Endodermal cell (in vitro differentiated cells): ENCODE results near the gene GPC6. TPM values are rescaled to one million over a fixed set of nuclear protein-coding genes. Genes with fewer than 3 reads are reported as not detected.

Experiments used
- DNase-seq: peaks from one replicate; pipeline ENCODE4 v3.0.0-alpha.2; 2017
- H3K27ac ChIP-seq: 2 replicates; pipeline ENCODE4 v1.5.1; 2013; ENCODE audit warnings: mild to moderate bottlenecking, low read depth, low read length, moderate library complexity
- H3K27me3 ChIP-seq: 2 replicates; pipeline ENCODE4 v1.6.1; 2013; ENCODE audit warnings: mild to moderate bottlenecking, low read length, moderate library complexity; ENCODE audit not compliant: insufficient read depth, control insufficient read depth, poor library complexity, severe bottlenecking
- H3K36me3 ChIP-seq: 2 replicates; pipeline ENCODE4 v1.7.0; 2013; ENCODE audit warnings: mild to moderate bottlenecking, low read length, moderate library complexity; ENCODE audit not compliant: control insufficient read depth, insufficient read depth
- H3K4me1 ChIP-seq: one replicate; pipeline ENCODE4 v1.7.0; 2013; ENCODE audit warnings: low read length; ENCODE audit not compliant: control insufficient read depth, insufficient read depth
- H3K4me3 ChIP-seq: 2 replicates; pipeline ENCODE4 v1.5.1; 2013; ENCODE audit warnings: mild to moderate bottlenecking, low read length, moderate library complexity
- H3K9ac ChIP-seq: 2 replicates; pipeline ENCODE4 v1.6.1; 2013; ENCODE audit warnings: mild to moderate bottlenecking, low read length, moderate library complexity; ENCODE audit not compliant: poor library complexity, severe bottlenecking; ENCODE audit errors: extremely low read depth
- H3K9me3 ChIP-seq: 2 replicates; pipeline ENCODE4 v1.6.1; 2013; ENCODE audit warnings: mild to moderate bottlenecking, low read length, moderate library complexity; ENCODE audit not compliant: control insufficient read depth
- H3K27ac Mint-ChIP-seq: 2 replicates; pipeline ENCODE4 v1.8.0; 2020; ENCODE audit warnings: mixed read lengths
- H3K27me3 Mint-ChIP-seq: 2 replicates; pipeline ENCODE4 v1.8.0; 2021; ENCODE audit warnings: mild to moderate bottlenecking, mixed read lengths; ENCODE audit not compliant: insufficient read depth
- H3K36me3 Mint-ChIP-seq: 2 replicates; pipeline ENCODE4 v1.8.0; 2020; ENCODE audit warnings: low read depth, mixed read lengths
- H3K4me1 Mint-ChIP-seq: 2 replicates; pipeline ENCODE4 v1.8.0; 2020; ENCODE audit warnings: mixed read lengths
- H3K4me3 Mint-ChIP-seq: 2 replicates; pipeline ENCODE4 v1.8.0; 2020; ENCODE audit warnings: mild to moderate bottlenecking, moderate library complexity, mixed read lengths
- H3K9me3 Mint-ChIP-seq: 2 replicates; pipeline ENCODE4 v1.8.0; 2020; ENCODE audit warnings: mild to moderate bottlenecking, mixed read lengths
- CTCF ChIP-seq: fragments of 200-600 bp; sonication (generic); conservative IDR thresholded peaks from 2 replicates; pipeline ENCODE4 v1.5.0; 2021; ENCODE audit warnings: antibody characterized with exemption, mild to moderate bottlenecking
- WGBS, 2 experiments: methylation state at CpG; one replicate each; pipeline versions ENCODE4 v1.1.5 to v1.1.7; 2013; ENCODE audit warnings: missing lambda C conversion rate in 2 of 2, mixed read lengths in 1 of 2; ENCODE audit not compliant: insufficient coverage in 1 of 2, insufficient read length in 1 of 2; 5-methylcytosine and 5-hydroxymethylcytosine counted together
- total RNA-seq, 2 donors: library from RNA; stranded (reverse); fragmentation: NEBNext Ultra II Directional in 1 of 2; extraction: Animal tissue kit (Norgen Biotek cat#: 25700) in 1 of 2; gene quantifications; 2 replicates in 1 of 2; 3 replicates in 1 of 2; pipeline ENCODE4 v1.2.1, GENCODE V29; 2021

Gene GPC6
- total RNA-seq, 2 donors from 2014 or later: 69.6 to 80.4 TPM

- peaks cover 12% of the 10 kb centered on the region for H3K9me3 ChIP-seq
- Mint-ChIP-seq H3K4me1 (peaks cover 8% of the 10 kb centered on the region), H3K9me3 (peaks cover 7% of the 10 kb centered on the region), H3K27me3 (no peaks in the 10 kb centered on the region), H3K27ac (no peak overlapping the region), H3K36me3 (peaks cover 5% of the 10 kb centered on the region), H3K4me3 (no peak overlapping the region)
- H3K4me3 ChIP-seq: no peak overlapping the region
- no peak for DNase-seq
- no peaks in the 10 kb centered on the region for H3K36me3 ChIP-seq
- no peak overlapping the region for H3K27ac ChIP-seq
- TF ChIP-seq CTCF: no peak
- no peaks in the 10 kb centered on the region for H3K4me1 ChIP-seq
- no peak overlapping the region for H3K9ac ChIP-seq
- H3K27me3 ChIP-seq: no peaks in the 10 kb centered on the region
- WGBS, 2 experiments: 97% methylated on average over 5 of the region's 5 CpGs; no CpG with 5 or more reads in 1 of the 2 experiments
Observed at GRCh38 chr13:93982179-93982918, 755.7 kb downstream of the GPC6 start.

DNA sequence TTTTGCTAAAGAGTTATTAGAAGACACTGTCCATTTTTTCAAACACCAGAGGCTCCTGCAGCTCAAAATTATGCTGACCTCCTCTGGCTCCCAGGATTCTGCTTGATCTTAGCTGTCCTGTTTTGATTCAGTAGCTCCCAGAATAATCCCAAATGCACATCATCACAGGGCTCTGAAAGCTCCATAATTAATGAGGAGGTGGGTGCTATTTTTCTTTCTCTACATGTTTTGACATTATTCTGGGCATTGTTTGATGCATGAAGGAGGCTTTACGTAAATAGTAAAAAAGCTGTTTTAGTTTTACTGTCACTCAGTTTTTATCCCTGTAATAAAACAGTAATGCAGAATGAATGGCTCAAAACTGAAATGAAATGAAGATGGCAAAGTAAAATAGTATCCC lies 757.4 kb downstream of the GPC6 start:
- DNase-seq: no peak
- Histone ChIP-seq H3K9ac (no peak overlapping the region), H3K36me3 (no peaks in the 10 kb centered on the region), H3K27me3 (no peaks in the 10 kb centered on the region), H3K4me1 (no peaks in the 10 kb centered on the region), H3K4me3 (no peak overlapping the region), H3K9me3 (no peaks in the 10 kb centered on the region), H3K27ac (no peak overlapping the region)
- H3K4me3 Mint-ChIP-seq: no peak overlapping the region
- no peak overlapping the region for H3K27ac Mint-ChIP-seq
- no peak for TF ChIP-seq CTCF
- H3K4me1 Mint-ChIP-seq: peaks cover 8% of the 10 kb centered on the region
- 94% methylated on average over 1 of the region's 1 CpG; no CpG with 5 or more reads in 1 of the 2 experiments for WGBS, 2 experiments
- H3K27me3 Mint-ChIP-seq: no peaks in the 10 kb centered on the region
- no peaks in the 10 kb centered on the region for H3K9me3 Mint-ChIP-seq
- no peaks in the 10 kb centered on the region for H3K36me3 Mint-ChIP-seq

- Mint-ChIP-seq H3K36me3 (no peaks in the 10 kb centered on the region), H3K9me3 (no peaks in the 10 kb centered on the region), H3K27ac (no peak overlapping the region), H3K4me1 (peaks cover 8% of the 10 kb centered on the region), H3K4me3 (no peak overlapping the region), H3K27me3 (no peaks in the 10 kb centered on the region)
- Histone ChIP-seq H3K9ac (no peak overlapping the region), H3K27ac (no peak overlapping the region), H3K4me3 (no peak overlapping the region), H3K27me3 (no peaks in the 10 kb centered on the region), H3K36me3 (no peaks in the 10 kb centered on the region), H3K9me3 (no peaks in the 10 kb centered on the region), H3K4me1 (no peaks in the 10 kb centered on the region)
- peak; percentile 58 for DNase-seq
- no peak for TF ChIP-seq CTCF
- WGBS, 2 experiments: 77 to 78% methylated on average over 5 of the region's 5 CpGs
Observed at GRCh38 chr13:93984876-93985275, 758.3 kb downstream of the GPC6 start.
